Loucy (cell line): ENCODE results near the gene ATAT1.

Experiments used
- CTCF ChIP-seq: fragments of 200-600 bp; sonication (generic); conservative IDR thresholded peaks from 2 replicates; pipeline ENCODE4 v1.5.1; 2014; ENCODE audit warnings: mild to moderate bottlenecking, antibody characterized with exemption, low read length
- EZH2phosphoT487 ChIP-seq: fragments of 200-600 bp; IDR thresholded peaks from 2 replicates; pipeline ENCODE4 v1.6.1; 2018; ENCODE audit warnings: antibody characterized with exemption, mild to moderate bottlenecking, moderate library complexity, borderline replicate concordance

- TF ChIP-seq CTCF = no peak
- TF ChIP-seq EZH2phosphoT487 = no peak
Measured at GRCh38 chr6:30615958-30616810, 10.5 kb upstream of the ATAT1 start.
